Tibial nerve (tissue), 4 donors: ENCODE data around the gene VKORC1.

Source experiments
- CTCF ChIP-seq, 5 experiments: fragments of 200-600 bp in 3 of 5; fragments of 450-650 bp in 2 of 5; sonication (generic) in 3 of 5; IDR thresholded peaks; one replicate each; pipeline ENCODE4 v1.5.1; 2016 to 2019; ENCODE audit warnings: antibody characterized with exemption in 5 of 5, mild to moderate bottlenecking in 3 of 5, moderate library complexity in 2 of 5
- EP300 ChIP-seq, 2 donors: sonication (generic); formaldehyde crosslinking; IDR thresholded peaks; one replicate each; pipeline ENCODE4 v1.6.1; 2017; ENCODE audit warnings: antibody characterized with exemption in 2 of 2, mild to moderate bottlenecking in 1 of 2
- POLR2A ChIP-seq, 2 donors: fragments of 450-650 bp; IDR thresholded peaks; one replicate each; pipeline ENCODE4 v1.6.1; 2017; ENCODE audit warnings: antibody characterized with exemption in 2 of 2, mild to moderate bottlenecking in 2 of 2, moderate library complexity in 2 of 2

- TF ChIP-seq CTCF (IDR thresholded peaks at IDR 0.05): no peak
- TF ChIP-seq EP300 (IDR thresholded peaks at IDR 0.05): no peak
- no peak for TF ChIP-seq POLR2A (IDR thresholded peaks at IDR 0.05)
These were observed 13.7 kb downstream of the VKORC1 start for GRCh38 chr16:31080756-31081419.
